Measurements from ENCODE around the gene AHNAK. TPM values are rescaled to one million over a fixed set of nuclear protein-coding genes. Genes with fewer than 3 reads are reported as not detected.
A peak's percentile ranks its signal among the peaks of the same experiment; 100 is the strongest.

AHNAK gene
- total and polyA plus RNA-seq, 2 donors (not counting 1 experiment from before 2014, with no cell fraction given), result 220 to 762 TPM

DNA sequence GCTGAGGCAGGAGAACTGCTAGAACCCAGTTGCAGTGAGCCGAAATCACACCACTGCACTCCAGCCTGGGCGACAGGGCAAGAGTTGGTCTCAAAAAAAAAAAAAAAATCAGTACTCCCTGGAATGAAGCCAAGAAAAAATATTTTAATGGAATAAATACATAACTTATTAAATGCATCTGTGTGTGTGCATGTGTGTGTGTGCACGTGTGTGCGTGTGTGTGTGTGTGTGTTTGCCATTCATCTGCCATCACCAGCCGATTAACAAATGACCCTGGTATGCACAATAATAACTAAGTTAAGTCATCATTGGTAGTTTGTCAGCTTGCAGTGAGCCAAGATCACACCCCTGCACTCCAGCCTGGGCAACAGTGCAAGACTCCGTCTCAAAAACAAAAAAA, 162.8 kb downstream of the AHNAK start:
- Histone ChIP-seq H4K20me1 (ENCODE audit: control insufficient read depth, extremely low read depth, insufficient read depth, low read length) (no peaks in the 10 kb centered on the region), H3K9ac (ENCODE audit: insufficient read depth, low read length) (no peak overlapping the region), H2AFZ (ENCODE audit: low read length) (no peak overlapping the region), H3K4me2 (ENCODE audit: extremely low read depth, insufficient read depth, low read length) (no peak overlapping the region), H3K36me3 (ENCODE audit: control insufficient read depth, insufficient read depth, low read length) (no peaks in the 10 kb centered on the region), H3K4me1 (ENCODE audit: control insufficient read depth, extremely low read depth, insufficient read depth, low read length) (peaks cover 2% of the 10 kb centered on the region), H3K4me3 (replicated peaks in 1 of 4; ENCODE audit: control extremely low read depth in 1 of 4, insufficient read depth in 1 of 4, low read depth in 3 of 4, low read length in 4 of 4) (no peak overlapping the region), H3K27ac (ENCODE audit: insufficient read depth, low read length) (no peak overlapping the region), H3K79me2 (ENCODE audit: control insufficient read depth, insufficient read depth, low read length) (no peaks in the 10 kb centered on the region), H3K9me3 (ENCODE audit: control insufficient read depth, insufficient read depth, low read depth, low read length) (no peaks in the 10 kb centered on the region), H3K27me3 (ENCODE audit: control insufficient read depth, insufficient read depth, low read length) (peaks cover under 1% of the 10 kb centered on the region)
- TF ChIP-seq, protein P1, sequence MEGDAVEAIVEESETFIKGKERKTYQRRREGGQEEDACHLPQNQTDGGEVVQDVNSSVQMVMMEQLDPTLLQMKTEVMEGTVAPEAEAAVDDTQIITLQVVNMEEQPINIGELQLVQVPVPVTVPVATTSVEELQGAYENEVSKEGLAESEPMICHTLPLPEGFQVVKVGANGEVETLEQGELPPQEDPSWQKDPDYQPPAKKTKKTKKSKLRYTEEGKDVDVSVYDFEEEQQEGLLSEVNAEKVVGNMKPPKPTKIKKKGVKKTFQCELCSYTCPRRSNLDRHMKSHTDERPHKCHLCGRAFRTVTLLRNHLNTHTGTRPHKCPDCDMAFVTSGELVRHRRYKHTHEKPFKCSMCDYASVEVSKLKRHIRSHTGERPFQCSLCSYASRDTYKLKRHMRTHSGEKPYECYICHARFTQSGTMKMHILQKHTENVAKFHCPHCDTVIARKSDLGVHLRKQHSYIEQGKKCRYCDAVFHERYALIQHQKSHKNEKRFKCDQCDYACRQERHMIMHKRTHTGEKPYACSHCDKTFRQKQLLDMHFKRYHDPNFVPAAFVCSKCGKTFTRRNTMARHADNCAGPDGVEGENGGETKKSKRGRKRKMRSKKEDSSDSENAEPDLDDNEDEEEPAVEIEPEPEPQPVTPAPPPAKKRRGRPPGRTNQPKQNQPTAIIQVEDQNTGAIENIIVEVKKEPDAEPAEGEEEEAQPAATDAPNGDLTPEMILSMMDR (conservative IDR thresholded peaks at IDR 0.05 in 1 of 2, IDR thresholded peaks at IDR 0.05 in 1 of 2; ENCODE audit: low read depth in 1 of 2, low read length in 2 of 2), result no peak
- TF ChIP-seq EZH2 (IDR thresholded peaks at IDR 0.05; ENCODE audit: low read length, missing control alignments), result no peak
- DNase-seq (ENCODE audit: low read depth in 2 of 2), result peak in 1 of 2 donors; percentile 37

Other genes starting within 250 kb of the AHNAK start
- gene SCGB1D4, start 247.7 kb downstream of the AHNAK start, total RNA-seq, result not detected in 2 replicates
- not detected in 2 replicates for gene SCGB1D4, start 247.7 kb downstream of the AHNAK start, polyA plus RNA-seq
- gene ASRGL1, start 209.4 kb downstream of the AHNAK start, total RNA-seq, result under 0.01 TPM in 1 of 2 replicates, not detected in the other
- 0.22 and 1.1 TPM in 2 replicates for gene ASRGL1, start 209.4 kb downstream of the AHNAK start, polyA plus RNA-seq
- gene SCGB1A1, start 127.8 kb downstream of the AHNAK start, total RNA-seq, result not detected in 2 replicates
- gene SCGB1A1, start 127.8 kb downstream of the AHNAK start, polyA plus RNA-seq, result not detected in 2 replicates
- 1,405 and 1,825 TPM in 2 replicates for gene EEF1G, start 27.1 kb upstream of the AHNAK start, total RNA-seq
- gene EEF1G, start 27.1 kb upstream of the AHNAK start, polyA plus RNA-seq, result 1,308 and 1,333 TPM in 2 replicates
- 6.9 and 7.8 TPM in 2 replicates for gene TUT1, start 44.7 kb upstream of the AHNAK start, total RNA-seq
- gene TUT1, start 44.7 kb upstream of the AHNAK start, polyA plus RNA-seq, result 5.5 and 6.8 TPM in 2 replicates
- 117 and 124 TPM in 2 replicates for gene MTA2, start 55.1 kb upstream of the AHNAK start, total RNA-seq
- 31.4 and 33.6 TPM in 2 replicates for gene MTA2, start 55.1 kb upstream of the AHNAK start, polyA plus RNA-seq
- gene EML3, start 66.0 kb upstream of the AHNAK start, total RNA-seq, result 17.5 and 20.5 TPM in 2 replicates
- gene EML3, start 66.0 kb upstream of the AHNAK start, polyA plus RNA-seq, result 17.8 and 22.6 TPM in 2 replicates
- gene ROM1, start 66.5 kb upstream of the AHNAK start, total RNA-seq, result 8.5 and 9.9 TPM in 2 replicates
- 1.7 and 3.0 TPM in 2 replicates for gene ROM1, start 66.5 kb upstream of the AHNAK start, polyA plus RNA-seq
- gene B3GAT3, start 75.2 kb upstream of the AHNAK start, total RNA-seq, result 29.1 and 30.8 TPM in 2 replicates
- gene B3GAT3, start 75.2 kb upstream of the AHNAK start, polyA plus RNA-seq, result 15.9 and 17.6 TPM in 2 replicates
- 167 and 279 TPM in 2 replicates for gene GANAB, start 99.8 kb upstream of the AHNAK start, total RNA-seq
- 328 and 368 TPM in 2 replicates for gene GANAB, start 99.8 kb upstream of the AHNAK start, polyA plus RNA-seq
- gene INTS5, start 106.5 kb upstream of the AHNAK start, total RNA-seq, result 16.4 and 16.7 TPM in 2 replicates
- 9.4 and 13.2 TPM in 2 replicates for gene INTS5, start 106.5 kb upstream of the AHNAK start, polyA plus RNA-seq
- 25.4 and 33.4 TPM in 2 replicates for gene C11orf98, start 118.4 kb upstream of the AHNAK start, total RNA-seq
- 38.2 and 64.8 TPM in 2 replicates for gene C11orf98, start 118.4 kb upstream of the AHNAK start, polyA plus RNA-seq
- 8.4 and 9.8 TPM in 2 replicates for gene CSKMT, start 118.5 kb upstream of the AHNAK start, total RNA-seq
- 2.6 and 2.9 TPM in 2 replicates for gene CSKMT, start 118.5 kb upstream of the AHNAK start, polyA plus RNA-seq
- 12.1 and 14.0 TPM in 2 replicates for gene UQCC3, start 124.9 kb upstream of the AHNAK start, total RNA-seq
- 4.7 and 7.3 TPM in 2 replicates for gene UQCC3, start 124.9 kb upstream of the AHNAK start, polyA plus RNA-seq
- 3.6 and 4.5 TPM in 2 replicates for gene LBHD1, start 125.5 kb upstream of the AHNAK start, total RNA-seq
- 3.1 and 3.4 TPM in 2 replicates for gene LBHD1, start 125.5 kb upstream of the AHNAK start, polyA plus RNA-seq
- 143 and 229 TPM in 2 replicates for gene UBXN1, start 132.3 kb upstream of the AHNAK start, total RNA-seq
- 76.4 and 88.6 TPM in 2 replicates for gene UBXN1, start 132.3 kb upstream of the AHNAK start, polyA plus RNA-seq
- gene LRRN4CL, start 142.7 kb upstream of the AHNAK start, total RNA-seq, result 13.4 and 31.5 TPM in 2 replicates
- 7.9 and 12.7 TPM in 2 replicates for gene LRRN4CL, start 142.7 kb upstream of the AHNAK start, polyA plus RNA-seq
- gene BSCL2, start 160.6 kb upstream of the AHNAK start, total RNA-seq, result 37.8 and 62.1 TPM in 2 replicates
- 35.5 and 54.0 TPM in 2 replicates for gene BSCL2, start 160.6 kb upstream of the AHNAK start, polyA plus RNA-seq
- gene GNG3, start 160.9 kb upstream of the AHNAK start, total RNA-seq, result not detected in 2 replicates
- 0.07 TPM in 1 of 2 replicates, not detected in the other for gene GNG3, start 160.9 kb upstream of the AHNAK start, polyA plus RNA-seq
- gene HNRNPUL2, start 180.7 kb upstream of the AHNAK start, total RNA-seq, result 9.2 and 14.5 TPM in 2 replicates
- 18.8 and 26.4 TPM in 2 replicates for gene HNRNPUL2, start 180.7 kb upstream of the AHNAK start, polyA plus RNA-seq
- gene TTC9C, start 181.7 kb upstream of the AHNAK start, total RNA-seq, result 32.4 and 44.4 TPM in 2 replicates
- gene TTC9C, start 181.7 kb upstream of the AHNAK start, polyA plus RNA-seq, result 26.1 and 27.3 TPM in 2 replicates
- gene ZBTB3, start 207.4 kb upstream of the AHNAK start, total RNA-seq, result 13.4 and 14.4 TPM in 2 replicates
- gene ZBTB3, start 207.4 kb upstream of the AHNAK start, polyA plus RNA-seq, result 6.2 and 6.8 TPM in 2 replicates
- gene POLR2G, start 214.8 kb upstream of the AHNAK start, total RNA-seq, result 68.8 and 80.6 TPM in 2 replicates
- gene POLR2G, start 214.8 kb upstream of the AHNAK start, polyA plus RNA-seq, result 216 and 228 TPM in 2 replicates
- gene TAF6L, start 224.6 kb upstream of the AHNAK start, total RNA-seq, result 16.7 and 18.8 TPM in 2 replicates
- 10.0 and 12.7 TPM in 2 replicates for gene TAF6L, start 224.6 kb upstream of the AHNAK start, polyA plus RNA-seq
- 27.5 and 41.9 TPM in 2 replicates for gene TMEM179B, start 240.6 kb upstream of the AHNAK start, total RNA-seq
- 64.8 and 69.5 TPM in 2 replicates for gene TMEM179B, start 240.6 kb upstream of the AHNAK start, polyA plus RNA-seq
- gene TMEM223, start 245.2 kb upstream of the AHNAK start, total RNA-seq, result 11.7 and 16.4 TPM in 2 replicates
- gene TMEM223, start 245.2 kb upstream of the AHNAK start, polyA plus RNA-seq, result 14.4 and 15.4 TPM in 2 replicates

Measured in fibroblast of lung (primary cell).